GM12864 (cell line): Measurements from ENCODE around the gene MUC5B.

Experiments
- DNase-seq: peaks from one replicate; pipeline ENCODE4 v3.0.0-alpha.2; 2011; ENCODE audit warnings: low read depth
- H3K4me3 ChIP-seq: 2 replicates; pipeline ENCODE4 v1.5.1; 2011; ENCODE audit warnings: mild to moderate bottlenecking, low read depth, low read length, control low read depth
- TF ChIP-seq, protein P1 (sequence below): IDR thresholded peaks from 2 replicates; pipeline ENCODE4 v1.5.1; 2011; ENCODE audit warnings: low read depth, mild to moderate bottlenecking, moderate library complexity, low read length, control low read depth, inconsistent platforms; ENCODE audit errors: missing control alignments

Gene MUC5B

DNA sequence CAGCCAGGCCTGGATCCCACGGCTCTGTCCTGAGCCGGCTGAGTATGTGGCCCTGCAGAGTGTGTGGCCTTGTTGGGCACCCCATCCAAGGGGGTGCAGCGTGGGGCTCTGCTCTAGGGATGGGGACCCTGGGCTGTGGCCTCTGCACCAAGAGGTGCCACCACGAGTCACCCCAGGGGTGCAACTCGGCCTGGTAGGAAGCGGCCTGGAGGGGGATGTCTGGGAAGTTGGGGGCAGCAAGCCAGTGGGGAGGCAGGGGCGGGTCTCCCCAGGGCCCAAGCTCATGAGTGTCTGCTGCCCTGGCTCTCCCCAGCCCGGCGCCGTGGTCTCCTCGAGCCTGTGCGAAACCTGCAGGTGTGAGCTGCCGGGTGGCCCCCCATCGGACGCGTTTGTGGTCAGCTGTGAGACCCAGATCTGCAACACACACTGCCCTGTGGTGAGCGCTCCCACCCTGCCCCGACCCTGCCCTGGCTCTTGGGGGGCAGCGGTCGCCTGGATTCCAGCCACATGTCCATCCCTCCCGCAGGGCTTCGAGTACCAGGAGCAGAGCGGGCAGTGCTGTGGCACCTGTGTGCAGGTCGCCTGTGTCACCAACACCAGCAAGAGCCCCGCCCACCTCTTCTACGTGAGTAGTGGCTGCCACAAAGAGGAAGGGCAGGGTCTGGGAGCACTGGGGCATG, 24.2 kb upstream of the MUC5B start:
- TF ChIP-seq, protein P1, sequence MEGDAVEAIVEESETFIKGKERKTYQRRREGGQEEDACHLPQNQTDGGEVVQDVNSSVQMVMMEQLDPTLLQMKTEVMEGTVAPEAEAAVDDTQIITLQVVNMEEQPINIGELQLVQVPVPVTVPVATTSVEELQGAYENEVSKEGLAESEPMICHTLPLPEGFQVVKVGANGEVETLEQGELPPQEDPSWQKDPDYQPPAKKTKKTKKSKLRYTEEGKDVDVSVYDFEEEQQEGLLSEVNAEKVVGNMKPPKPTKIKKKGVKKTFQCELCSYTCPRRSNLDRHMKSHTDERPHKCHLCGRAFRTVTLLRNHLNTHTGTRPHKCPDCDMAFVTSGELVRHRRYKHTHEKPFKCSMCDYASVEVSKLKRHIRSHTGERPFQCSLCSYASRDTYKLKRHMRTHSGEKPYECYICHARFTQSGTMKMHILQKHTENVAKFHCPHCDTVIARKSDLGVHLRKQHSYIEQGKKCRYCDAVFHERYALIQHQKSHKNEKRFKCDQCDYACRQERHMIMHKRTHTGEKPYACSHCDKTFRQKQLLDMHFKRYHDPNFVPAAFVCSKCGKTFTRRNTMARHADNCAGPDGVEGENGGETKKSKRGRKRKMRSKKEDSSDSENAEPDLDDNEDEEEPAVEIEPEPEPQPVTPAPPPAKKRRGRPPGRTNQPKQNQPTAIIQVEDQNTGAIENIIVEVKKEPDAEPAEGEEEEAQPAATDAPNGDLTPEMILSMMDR: no peak
- no peak for DNase-seq
- H3K4me3 ChIP-seq: no peak overlapping the region

DNA sequence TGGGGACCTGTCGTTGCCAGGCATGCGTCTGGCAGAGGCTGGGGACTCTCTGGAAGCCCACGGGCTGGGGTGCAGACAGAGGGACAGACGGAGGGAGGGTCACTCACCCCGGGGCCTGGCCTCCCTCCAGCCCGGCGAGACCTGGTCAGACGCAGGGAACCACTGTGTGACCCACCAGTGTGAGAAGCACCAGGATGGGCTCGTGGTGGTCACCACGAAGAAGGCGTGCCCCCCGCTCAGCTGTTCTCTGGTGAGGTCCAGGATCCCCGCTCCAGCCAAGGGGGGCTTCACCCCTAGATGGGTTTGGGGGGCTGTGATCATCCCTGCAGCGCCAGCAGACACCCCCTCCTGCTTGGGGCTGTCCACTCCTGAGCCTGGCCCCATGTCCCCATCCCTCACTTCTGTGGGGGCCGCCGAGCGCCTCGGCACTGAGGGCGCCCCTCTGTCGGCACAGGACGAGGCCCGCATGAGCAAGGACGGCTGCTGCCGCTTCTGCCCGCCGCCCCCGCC, 23.6 kb upstream of the MUC5B start:
- TF ChIP-seq, protein P1: no peak
- DNase-seq: no peak
- H3K4me3 ChIP-seq: no peak overlapping the region

GRCh38 chr11:1199751-1200610, 22.9 kb upstream of the MUC5B start:
- TF ChIP-seq, protein P1: no peak
- H3K4me3 ChIP-seq: no peak overlapping the region
- no peak for DNase-seq

DNA sequence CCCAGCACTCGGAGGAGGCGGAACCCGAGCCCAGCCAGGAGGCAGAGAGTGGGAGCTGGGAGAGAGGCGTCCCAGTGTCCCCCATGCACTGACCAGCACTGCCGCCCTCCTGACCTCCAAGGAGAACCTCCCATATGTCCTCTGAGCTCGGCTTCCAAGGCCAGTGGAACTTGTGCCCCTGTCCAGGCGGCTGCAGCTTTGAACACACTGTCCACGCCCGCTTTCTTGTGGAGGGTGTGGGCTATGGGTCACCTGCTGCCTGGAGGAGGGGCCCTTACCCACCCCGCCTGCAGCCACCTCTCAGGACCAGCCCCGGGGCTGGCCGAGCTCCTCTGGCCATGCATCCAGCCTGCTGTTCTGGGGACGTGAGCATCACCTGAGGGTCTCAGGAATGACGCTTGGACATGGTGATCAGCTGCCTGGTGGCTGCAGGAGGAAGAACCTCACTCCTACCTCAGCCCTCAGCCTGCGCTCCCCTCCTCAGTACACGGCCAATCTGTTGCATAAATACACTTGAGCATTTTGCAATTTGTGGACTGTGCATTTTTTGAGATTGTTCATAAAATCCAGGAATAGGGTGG, 22.2 kb upstream of the MUC5B start:
- no peak for DNase-seq
- no peak overlapping the region for H3K4me3 ChIP-seq
- TF ChIP-seq, protein P1: no peak

- no peak overlapping the region for H3K4me3 ChIP-seq
- no peak for DNase-seq
- TF ChIP-seq, protein P1: no peak
Observed at GRCh38 chr11:1201395-1202153, 21.3 kb upstream of the MUC5B start.

- H3K4me3 ChIP-seq: no peak overlapping the region
- DNase-seq: no peak
- TF ChIP-seq, protein P1: no peak
Observed at GRCh38 chr11:1202154-1202775, 20.6 kb upstream of the MUC5B start.
